GM13976 (cell line): Measurements from ENCODE around the gene RAB39B.
"Not testable (repeated sequence)": the region's sequence is repeated elsewhere in the genome, so short reads cannot be mapped to it uniquely, and the experiment has no call there.

Source experiments
- DNase-seq: peaks from one replicate; pipeline ENCODE4 v3.0.0; 2012; ENCODE audit warnings: low spot score
- CTCF ChIP-seq: IDR thresholded peaks from 2 replicates; pipeline ENCODE4 v1.5.1; 2012; ENCODE audit warnings: borderline replicate concordance, mild to moderate bottlenecking; ENCODE audit not compliant: insufficient read depth; ENCODE audit errors: extremely low read depth, missing control alignments, control extremely low read depth
- in situ Hi-C: fragments of 300-500 bp; cut with MboI; formaldehyde crosslinking; loops from one replicate; pipeline ENCODE4 v1.12.0; 2022; ENCODE audit warnings: low sequenced_read_pairs, mixed read lengths, inconsistent platforms; ENCODE audit not compliant: unreplicated experiment

Gene RAB39B

DNA sequence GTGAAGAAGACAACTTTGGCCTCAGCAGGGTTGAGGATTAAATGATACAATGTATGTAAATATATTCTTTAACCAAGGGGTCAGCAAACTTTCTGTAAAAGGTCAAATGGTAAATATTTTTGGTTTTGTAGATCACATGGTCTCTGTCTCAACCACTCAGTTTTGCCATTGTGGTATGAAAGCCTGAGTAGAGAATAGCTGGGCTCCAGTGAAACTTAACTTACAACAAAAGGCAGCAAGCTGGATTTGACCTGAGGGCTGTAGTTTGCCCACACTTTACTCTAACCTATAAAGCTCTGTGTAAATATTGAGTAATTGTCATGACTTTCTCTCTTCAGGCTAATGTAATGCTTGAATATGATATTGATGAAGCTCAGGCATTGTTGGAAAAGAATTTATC, 28.4 kb downstream of the RAB39B start:
- in situ Hi-C loops, result no loop called here
- no peak for DNase-seq
- TF ChIP-seq CTCF, result no peak

DNA sequence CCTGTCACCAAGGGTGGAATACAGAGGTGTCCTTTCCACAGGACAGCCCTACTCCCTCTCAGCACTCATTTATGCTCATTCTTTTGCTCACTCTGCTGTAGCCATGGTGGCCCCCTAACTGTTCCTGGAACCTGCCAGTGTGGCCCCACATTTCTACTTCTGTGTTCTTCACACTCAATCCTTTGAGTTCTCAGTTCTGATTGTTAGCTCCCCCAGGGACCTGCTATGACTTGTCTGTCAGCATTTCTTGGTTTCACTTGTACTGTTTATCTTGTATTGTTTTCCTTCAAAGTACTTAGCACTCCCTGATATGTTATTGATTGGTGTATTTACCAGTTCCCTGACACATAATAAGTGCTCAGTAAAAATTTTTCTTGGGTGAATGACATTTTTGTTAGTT, 33.1 kb downstream of the RAB39B start:
- DNase-seq, result peak; percentile 22
- in situ Hi-C loops, result no loop called here
- TF ChIP-seq CTCF, result no peak

DNA sequence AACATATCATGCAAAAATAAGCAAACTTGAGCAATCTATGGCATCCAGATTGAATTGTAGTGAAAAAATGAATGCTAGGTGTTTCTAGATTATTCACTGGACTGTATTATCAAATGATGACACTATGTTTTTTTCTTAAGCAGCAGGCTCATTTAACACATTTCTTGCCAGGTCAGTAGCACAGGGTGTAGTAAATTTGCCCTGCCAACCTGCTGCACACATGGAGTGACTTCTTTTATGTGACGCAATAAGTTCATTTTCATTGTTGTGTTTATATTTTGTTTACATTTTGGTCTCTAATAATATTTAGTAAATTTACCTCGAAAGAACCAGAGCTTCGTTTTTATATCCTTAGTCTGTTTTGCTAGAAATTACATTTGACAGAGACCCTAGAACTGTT, 38.5 kb downstream of the RAB39B start:
- TF ChIP-seq CTCF, result no peak
- in situ Hi-C loops, result no loop called here
- DNase-seq, result no peak

- DNase-seq, in situ Hi-C loops: not testable (repeated sequence)
These were observed 40.5 kb downstream of the RAB39B start for GRCh38 chrX:155223746-155224145.

DNA sequence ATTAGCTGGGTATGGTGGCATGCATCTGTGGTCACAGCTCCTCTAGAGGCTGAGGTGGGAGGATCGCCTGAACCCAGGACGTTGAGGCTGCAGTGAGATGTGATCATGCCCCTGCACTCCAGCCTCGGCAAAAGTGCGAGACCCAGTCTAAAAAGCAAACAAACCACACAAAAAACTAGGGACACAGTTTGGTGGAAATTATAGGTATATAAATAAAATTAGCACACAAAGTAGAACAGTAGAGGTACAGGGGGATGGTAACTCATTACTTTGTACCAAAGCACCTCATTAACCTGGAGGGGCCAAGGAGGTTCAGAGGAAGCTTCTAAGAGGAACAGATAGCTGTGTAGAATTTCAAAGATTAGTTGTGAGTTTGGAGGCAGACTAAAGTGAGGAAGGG, 42.9 kb downstream of the RAB39B start:
- no peak for TF ChIP-seq CTCF
- DNase-seq, result no peak
- in situ Hi-C loops, result no loop called here

GRCh38 chrX:155218777-155219176, 45.5 kb downstream of the RAB39B start:
- no peak for DNase-seq
- in situ Hi-C loops, result no loop called here
- TF ChIP-seq CTCF, result no peak

DNA sequence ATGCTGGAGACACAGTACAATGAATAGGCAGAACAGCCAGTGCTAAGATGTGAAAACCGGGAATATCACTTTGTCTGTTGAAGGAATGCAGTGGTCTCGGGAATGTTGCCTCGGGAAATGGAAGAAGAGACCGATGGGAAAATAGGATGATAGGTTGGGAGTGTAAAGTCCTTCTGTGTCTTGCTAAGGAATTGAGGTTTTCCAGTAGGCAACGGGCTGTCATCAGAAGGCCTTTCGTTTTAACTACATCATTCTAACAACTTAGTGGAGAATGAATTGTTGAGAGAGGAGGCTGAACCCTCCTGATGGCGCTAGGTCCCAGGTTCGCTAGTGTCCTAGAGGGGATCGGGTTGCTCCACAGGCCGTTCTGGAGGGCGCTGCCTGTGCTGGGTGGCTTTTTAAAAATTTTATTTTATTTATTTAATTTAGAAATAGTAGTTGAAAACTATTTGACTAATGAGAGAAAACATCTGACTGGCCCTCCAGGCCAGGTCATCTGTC, 47.3 kb downstream of the RAB39B start:
- in situ Hi-C loops, result no loop called here
- DNase-seq, result no peak
- TF ChIP-seq CTCF, result no peak
